HepG2 (cell line): ENCODE data around the gene HOXA10. TPM values are rescaled to one million over a fixed set of nuclear protein-coding genes. Genes with fewer than 3 reads are reported as not detected.
A peak's percentile ranks its signal among the peaks of the same experiment; 100 is the strongest.

ENCODE experiments used
- ATAC-seq: fragments of 200-7000 bp; cut with Tn5 transposase; 3 replicates; pipeline ENCODE4 v1.9.1; 2020; ENCODE audit warnings: mild to moderate bottlenecking, moderate library complexity
- BruUV-seq: library from RNA; stranded (reverse); fragments of 400-500 nt; replicated peaks from 2 replicates; lab custom pipeline; 2021; lab: Mats Ljungman, UMichigan
- CTCF ChIA-PET: fragments of 300-600 bp; formaldehyde crosslinking; extraction: SDS; loops from one replicate; lab custom pipeline; 2021; ENCODE audit warnings: low total read pairs, inconsistent platforms, low intra/inter-chr PET ratio; lab: Yijun Ruan, JAX
- POLR2A ChIA-PET: fragments of 350-600 bp; sonication (Branson Sonifier 250); formaldehyde crosslinking; loops from one replicate; lab custom pipeline; 2020; ENCODE audit warnings: antibody characterized with exemption, inconsistent platforms; lab: Yijun Ruan, JAX
- DNase-seq: peaks from one replicate; pipeline ENCODE4 v3.0.0-alpha.2; 2015; ENCODE audit warnings: low spot score
- FAIRE-seq: peaks from 3 replicates; lab custom pipeline; 2011; peaks lifted over from hg19 to GRCh38; lab: Jason Lieb, UNC
- H2AFZ ChIP-seq: one replicate; pipeline ENCODE4 v1.6.1; 2011; ENCODE audit warnings: low read length, inconsistent platforms
- H3K27ac ChIP-seq: fragments of 300-600 bp; 3 replicates; pipeline ENCODE4 v1.8.0; 2011; ENCODE audit warnings: mixed run types, mild to moderate bottlenecking, mixed read lengths, low read length, inconsistent platforms; ENCODE audit not compliant: insufficient read depth; ENCODE audit errors: extremely low read length
- H3K27me3 ChIP-seq, 2 experiments: fragments of 200-600 bp in 1 of 2; 2 replicates in 1 of 2; 3 replicates in 1 of 2; pipeline versions ENCODE4 v1.6.0 to v1.8.0; 2011; ENCODE audit warnings: low read length in 2 of 2, mild to moderate bottlenecking in 2 of 2, moderate library complexity in 2 of 2, inconsistent platforms in 1 of 2; ENCODE audit not compliant: insufficient read depth in 2 of 2, control insufficient read depth in 1 of 2
- H3K36me3 ChIP-seq, 2 experiments: fragments of 200-600 bp in 1 of 2; replicated peaks in 1 of 2; 2 replicates in 1 of 2; 3 replicates in 1 of 2; pipeline versions ENCODE4 v1.5.1 to v1.8.0; 2011; ENCODE audit warnings: low read length in 2 of 2, inconsistent platforms in 1 of 2; ENCODE audit not compliant: insufficient read depth in 2 of 2, control insufficient read depth in 1 of 2
- H3K4me1 ChIP-seq: 2 replicates; pipeline ENCODE4 v1.5.1; 2012; ENCODE audit warnings: low read length, inconsistent platforms; ENCODE audit not compliant: insufficient read depth
- H3K4me2 ChIP-seq: 2 replicates; pipeline ENCODE4 v1.6.0; 2011; ENCODE audit warnings: low read depth, low read length, inconsistent platforms
- H3K4me3 ChIP-seq, 3 experiments: fragments of 200-600 bp in 1 of 3; sonication (generic), shearing (Covaris generic) in 1 of 3; replicated peaks in 1 of 3; 2 replicates each; pipeline ENCODE4 v1.5.1; 2011 to 2016; ENCODE audit warnings: low read length in 3 of 3, inconsistent platforms in 2 of 3, low read depth in 2 of 3, mild to moderate bottlenecking in 2 of 3, control low read depth in 1 of 3, mixed read lengths in 1 of 3; ENCODE audit not compliant: insufficient read depth in 1 of 3
- H3K79me2 ChIP-seq: one replicate; pipeline ENCODE4 v1.6.1; 2011; ENCODE audit warnings: low read length, inconsistent platforms; ENCODE audit not compliant: insufficient read depth
- H3K9ac ChIP-seq: 2 replicates; pipeline ENCODE4 v1.6.0; 2011; ENCODE audit warnings: mild to moderate bottlenecking, low read depth, low read length, inconsistent platforms; ENCODE audit not compliant: insufficient read depth
- H3K9me3 ChIP-seq: 2 replicates; pipeline ENCODE4 v1.5.1; 2012; ENCODE audit warnings: mild to moderate bottlenecking, low read length
- H4K20me1 ChIP-seq: 2 replicates; pipeline ENCODE4 v1.6.0; 2011; ENCODE audit warnings: inconsistent platforms, mild to moderate bottlenecking, low read length, moderate library complexity; ENCODE audit not compliant: insufficient read depth
- HNRNPLL ChIP-seq: fragments of 200-400 bp; formaldehyde crosslinking; IDR thresholded peaks from 2 replicates; pipeline ENCODE4 v1.6.1; 2017; ENCODE audit warnings: mild to moderate bottlenecking, low read depth, low read length; ENCODE audit not compliant: poor library complexity, severe bottlenecking
- PCBP1 ChIP-seq: fragments of 200-400 bp; formaldehyde crosslinking; IDR thresholded peaks from 2 replicates; pipeline ENCODE4 v1.6.1; 2017; ENCODE audit warnings: mild to moderate bottlenecking, low read depth, low read length, borderline replicate concordance
- TCF7 ChIP-seq: sonication (generic); IDR thresholded peaks from 2 replicates; pipeline ENCODE4 v1.6.1; 2016; ENCODE audit warnings: antibody characterized with exemption, low read depth
- XRCC5 ChIP-seq: fragments of 200-400 bp; formaldehyde crosslinking; optimal IDR thresholded peaks from 2 replicates; pipeline ENCODE3; 2017; ENCODE audit warnings: mild to moderate bottlenecking, low read length
- ZNF652 ChIP-seq: IDR thresholded peaks from 2 replicates; pipeline ENCODE4 v1.6.1; 2016; ENCODE audit warnings: low read depth, borderline replicate concordance
- WGBS: methylation state at CpG from one replicate; pipeline ENCODE4 v1.1.6; 2017; ENCODE audit warnings: low lambda C conversion rate; 5-methylcytosine and 5-hydroxymethylcytosine counted together
- in situ Hi-C: cut with HindIII; loops from 2 replicates; pipeline ENCODE4 v1.10.0; 2017; ENCODE audit warnings: low pct_unique_long_range_greater_than_20kb; ENCODE audit not compliant: extremely low pct_ligation_motif_present
- intact Hi-C: fragments of 100-400 bp; cut with micrococcal nuclease; formaldehyde crosslinking; loops from one replicate; pipeline ENCODE4 v1.10.0; 2022; ENCODE audit not compliant: unreplicated experiment
- polyA plus RNA-seq, 8 experiments: library from polyadenylated mRNA; depleted of rRNA in 3 of 8; stranded (reverse) in 7 of 8; unstranded in 1 of 8; fragments of >200 nt; fragmentation: Illumina TruSeq in 4 of 8; extraction: Trizol in 4 of 8; gene quantifications; 2 replicates each; pipeline versions ENCODE4 v1.2.1 to v1.2.3, GENCODE V29; 2011 to 2016; ENCODE audit warnings: low read depth in 4 of 8, missing spikeins in 1 of 8, mixed read lengths in 1 of 8; ENCODE audit not compliant: insufficient read depth in 1 of 8
- total RNA-seq, 5 experiments: library from RNA; depleted of rRNA; stranded (reverse); fragments of >200 nt; fragmentation: Illumina TruSeq; extraction: Trizol; gene quantifications; 2 replicates each; pipeline ENCODE4 v1.2.3, GENCODE V29; 2016; ENCODE audit warnings: low read depth in 1 of 5
- TF ChIP-seq, protein P1 (sequence below): sonication (generic); formaldehyde crosslinking; IDR thresholded peaks from 2 replicates; pipeline ENCODE4 v1.5.1; 2020; ENCODE audit warnings: mild to moderate bottlenecking, missing genetic modification reagents, moderate library complexity
- TF ChIP-seq, protein P2 (sequence below): sonication (generic); formaldehyde crosslinking; IDR thresholded peaks from 2 replicates; pipeline ENCODE4 v1.8.1; 2023; ENCODE audit warnings: mild to moderate bottlenecking, moderate library complexity, missing genetic modification reagents

HOXA10 gene
- total and polyA plus RNA-seq, 2 of the 13 experiments (the other 11 are each of a cell fraction or from before 2014, with no cell fraction given): not detected

DNA sequence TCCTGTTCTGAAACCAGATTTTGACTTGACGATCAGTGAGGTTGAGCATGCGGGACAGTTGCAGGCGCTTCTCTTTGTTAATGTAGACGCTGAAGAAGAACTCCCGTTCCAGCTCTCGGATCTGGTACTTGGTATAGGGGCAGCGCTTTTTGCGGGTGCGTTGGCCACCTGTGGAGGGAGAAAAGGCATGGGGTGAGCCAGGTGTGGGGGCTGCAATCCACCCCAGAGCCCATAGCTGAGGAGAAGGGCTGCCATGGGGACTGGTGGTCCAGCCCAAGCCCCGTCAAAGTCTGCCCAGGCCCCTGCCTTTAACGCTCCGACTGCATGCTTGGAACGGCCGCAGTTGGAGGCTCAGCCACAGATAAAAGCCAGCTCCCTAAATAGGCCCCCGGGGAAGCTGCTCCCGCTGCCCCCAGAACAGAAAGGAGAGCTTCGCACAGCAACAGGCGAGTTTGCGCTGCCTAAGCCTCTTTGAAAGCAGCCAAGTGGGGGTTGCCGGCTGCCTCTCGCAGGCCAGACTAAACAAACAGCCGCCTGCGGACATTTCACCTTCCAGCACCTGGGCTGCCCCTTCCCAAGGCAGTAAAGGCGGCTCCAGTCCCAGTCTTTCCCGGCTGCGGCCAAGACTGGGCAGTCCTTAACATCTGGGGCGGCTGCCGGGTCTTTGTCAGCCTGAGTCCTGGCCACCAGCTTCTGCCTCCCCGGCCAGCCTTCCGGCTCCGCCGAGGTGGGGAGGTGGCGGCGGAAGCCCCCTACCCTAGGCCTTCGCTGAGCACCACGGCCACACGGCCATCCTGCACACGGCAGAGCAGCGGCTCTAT is 9.0 kb upstream of the HOXA10 start:
- peaks cover 28 to 93% of the 10 kb centered on the region in 2 experiments for H3K27me3 ChIP-seq

More for the DNA sequence above, 9.0 kb upstream of the HOXA10 start:
- ChIA-PET CTCF (no interaction called here), POLR2A (no interaction called here)
- no peaks in the 10 kb centered on the region for H3K36me3 ChIP-seq
- H4K20me1 ChIP-seq: peaks cover 6% of the 10 kb centered on the region; the same call in 1 of the 2 replicates
- peaks cover 42% of the 10 kb centered on the region for H3K4me1 ChIP-seq
- no peak overlapping the region for H3K9ac ChIP-seq
- peak overlapping the region in 2 of 3 experiments; percentile 64 to 67; a peak in 2 of 6 replicates for H3K4me3 ChIP-seq
- in situ Hi-C loops: no loop called here
- H3K9me3 ChIP-seq: no peaks in the 10 kb centered on the region
- 34% methylated on average over 14 of the region's 39 CpGs for WGBS
- DNase-seq: no peak
- H3K27ac ChIP-seq: no peak overlapping the region
- intact Hi-C loops: no loop called here
- peak; percentile 16 for ATAC-seq
- no peak overlapping the region for H2AFZ ChIP-seq
- FAIRE-seq: no peak
- no TSS peak for BruUV-seq
- TF ChIP-seq ZNF652 (CRISPR knock-in tag) (no peak), TCF7 (no peak), HNRNPLL (peak; percentile 8), PCBP1 (0 out of 2 replicates have a peak, but pooled peaks have one; percentile 34), XRCC5 (peak; percentile 18)
- TF ChIP-seq, protein P1, sequence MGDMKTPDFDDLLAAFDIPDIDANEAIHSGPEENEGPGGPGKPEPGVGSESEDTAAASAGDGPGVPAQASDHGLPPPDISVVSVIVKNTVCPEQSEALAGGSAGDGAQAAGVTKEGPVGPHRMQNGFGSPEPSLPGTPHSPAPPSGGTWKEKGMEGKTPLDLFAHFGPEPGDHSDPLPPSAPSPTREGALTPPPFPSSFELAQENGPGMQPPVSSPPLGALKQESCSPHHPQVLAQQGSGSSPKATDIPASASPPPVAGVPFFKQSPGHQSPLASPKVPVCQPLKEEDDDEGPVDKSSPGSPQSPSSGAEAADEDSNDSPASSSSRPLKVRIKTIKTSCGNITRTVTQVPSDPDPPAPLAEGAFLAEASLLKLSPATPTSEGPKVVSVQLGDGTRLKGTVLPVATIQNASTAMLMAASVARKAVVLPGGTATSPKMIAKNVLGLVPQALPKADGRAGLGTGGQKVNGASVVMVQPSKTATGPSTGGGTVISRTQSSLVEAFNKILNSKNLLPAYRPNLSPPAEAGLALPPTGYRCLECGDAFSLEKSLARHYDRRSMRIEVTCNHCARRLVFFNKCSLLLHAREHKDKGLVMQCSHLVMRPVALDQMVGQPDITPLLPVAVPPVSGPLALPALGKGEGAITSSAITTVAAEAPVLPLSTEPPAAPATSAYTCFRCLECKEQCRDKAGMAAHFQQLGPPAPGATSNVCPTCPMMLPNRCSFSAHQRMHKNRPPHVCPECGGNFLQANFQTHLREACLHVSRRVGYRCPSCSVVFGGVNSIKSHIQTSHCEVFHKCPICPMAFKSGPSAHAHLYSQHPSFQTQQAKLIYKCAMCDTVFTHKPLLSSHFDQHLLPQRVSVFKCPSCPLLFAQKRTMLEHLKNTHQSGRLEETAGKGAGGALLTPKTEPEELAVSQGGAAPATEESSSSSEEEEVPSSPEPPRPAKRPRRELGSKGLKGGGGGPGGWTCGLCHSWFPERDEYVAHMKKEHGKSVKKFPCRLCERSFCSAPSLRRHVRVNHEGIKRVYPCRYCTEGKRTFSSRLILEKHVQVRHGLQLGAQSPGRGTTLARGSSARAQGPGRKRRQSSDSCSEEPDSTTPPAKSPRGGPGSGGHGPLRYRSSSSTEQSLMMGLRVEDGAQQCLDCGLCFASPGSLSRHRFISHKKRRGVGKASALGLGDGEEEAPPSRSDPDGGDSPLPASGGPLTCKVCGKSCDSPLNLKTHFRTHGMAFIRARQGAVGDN (CRISPR knock-in tag): 0 out of 2 replicates have a peak, but pooled peaks have one; percentile 12
- TF ChIP-seq, protein P2, sequence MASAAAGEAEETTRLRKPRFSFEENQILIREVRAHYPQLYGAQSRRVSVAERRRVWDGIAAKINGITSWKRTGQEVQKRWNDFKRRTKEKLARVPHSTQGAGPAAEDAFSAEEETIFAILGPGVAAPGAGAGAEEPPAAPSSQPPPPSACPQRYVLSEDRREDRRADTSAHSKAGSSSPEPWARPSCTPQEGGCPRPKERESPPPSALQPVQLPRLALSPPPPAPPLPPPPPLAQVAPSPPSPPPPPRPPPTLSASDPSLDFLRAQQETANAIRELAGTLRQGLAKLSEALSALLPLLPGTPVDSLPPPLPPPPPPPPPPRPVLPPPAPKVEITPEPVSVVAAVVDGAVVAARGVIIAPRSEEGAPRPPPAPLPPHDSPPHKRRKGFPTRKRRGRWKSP (CRISPR knock-in tag): 0 out of 2 replicates have a peak, but pooled peaks have one; percentile 9
- peak overlapping the region; percentile 84 for H3K4me2 ChIP-seq
- no peaks in the 10 kb centered on the region for H3K79me2 ChIP-seq
